Measurements from ENCODE around the gene HOXD8. TPM values are rescaled to one million over a fixed set of nuclear protein-coding genes. Genes with fewer than 3 reads are reported as not detected.
A peak's percentile ranks its signal among the peaks of the same experiment; 100 is the strongest.

Gene HOXD8
- total and polyA plus RNA-seq, 2 donors (not counting 1 experiment from before 2014, with no cell fraction given), result not detected

DNA sequence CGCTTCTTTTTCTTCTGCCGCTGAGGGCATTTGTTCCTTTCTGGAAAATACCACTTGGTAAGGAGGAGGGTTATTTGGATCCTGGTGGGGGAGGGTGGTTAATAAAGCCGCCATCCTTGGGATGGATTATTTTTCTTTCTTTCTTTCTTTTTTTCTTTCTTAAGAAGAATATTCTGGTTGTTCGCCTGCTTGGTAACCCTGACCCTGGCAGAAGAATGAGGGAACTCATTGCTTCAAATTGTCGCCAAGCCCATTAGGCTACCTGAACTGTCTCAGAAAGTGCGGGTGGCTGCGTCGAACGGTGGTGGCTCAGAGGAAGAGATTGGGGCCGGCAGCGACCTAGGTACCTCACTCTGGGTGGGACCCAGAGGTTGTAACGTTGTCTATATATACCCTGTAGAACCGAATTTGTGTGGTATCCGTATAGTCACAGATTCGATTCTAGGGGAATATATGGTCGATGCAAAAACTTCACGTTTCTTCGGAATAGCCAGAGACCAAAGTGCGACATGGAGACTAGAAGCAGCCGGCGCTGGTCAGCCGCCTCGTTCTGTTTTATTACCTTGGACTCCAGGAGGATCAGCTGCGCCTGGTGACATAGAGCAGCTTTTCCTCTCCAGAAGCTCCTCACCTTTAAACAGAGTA is 20.6 kb downstream of the HOXD8 start:
- Histone ChIP-seq H3K79me2 (ENCODE audit: control insufficient read depth, insufficient read depth, low read length) (no peaks in the 10 kb centered on the region), H3K27ac (ENCODE audit: insufficient read depth, low read length) (no peak overlapping the region), H3K9ac (ENCODE audit: insufficient read depth, low read length) (no peak overlapping the region), H3K4me2 (ENCODE audit: extremely low read depth, insufficient read depth, low read length) (no peak overlapping the region), H2AFZ (ENCODE audit: low read length) (no peak overlapping the region), H3K4me1 (ENCODE audit: control insufficient read depth, extremely low read depth, insufficient read depth, low read length) (no peaks in the 10 kb centered on the region), H3K4me3 (replicated peaks in 1 of 4; ENCODE audit: control extremely low read depth in 1 of 4, insufficient read depth in 1 of 4, low read depth in 3 of 4, low read length in 4 of 4) (no peak overlapping the region), H4K20me1 (ENCODE audit: control insufficient read depth, extremely low read depth, insufficient read depth, low read length) (no peaks in the 10 kb centered on the region), H3K9me3 (ENCODE audit: control insufficient read depth, insufficient read depth, low read depth, low read length) (no peaks in the 10 kb centered on the region), H3K36me3 (ENCODE audit: control insufficient read depth, insufficient read depth, low read length) (no peaks in the 10 kb centered on the region), H3K27me3 (ENCODE audit: control insufficient read depth, insufficient read depth, low read length) (peaks cover 70% of the 10 kb centered on the region)
- DNase-seq (ENCODE audit: low read depth in 2 of 2), result no peak
- TF ChIP-seq EZH2 (IDR thresholded peaks at IDR 0.05; ENCODE audit: low read length, missing control alignments), result no peak
- TF ChIP-seq, protein P1, sequence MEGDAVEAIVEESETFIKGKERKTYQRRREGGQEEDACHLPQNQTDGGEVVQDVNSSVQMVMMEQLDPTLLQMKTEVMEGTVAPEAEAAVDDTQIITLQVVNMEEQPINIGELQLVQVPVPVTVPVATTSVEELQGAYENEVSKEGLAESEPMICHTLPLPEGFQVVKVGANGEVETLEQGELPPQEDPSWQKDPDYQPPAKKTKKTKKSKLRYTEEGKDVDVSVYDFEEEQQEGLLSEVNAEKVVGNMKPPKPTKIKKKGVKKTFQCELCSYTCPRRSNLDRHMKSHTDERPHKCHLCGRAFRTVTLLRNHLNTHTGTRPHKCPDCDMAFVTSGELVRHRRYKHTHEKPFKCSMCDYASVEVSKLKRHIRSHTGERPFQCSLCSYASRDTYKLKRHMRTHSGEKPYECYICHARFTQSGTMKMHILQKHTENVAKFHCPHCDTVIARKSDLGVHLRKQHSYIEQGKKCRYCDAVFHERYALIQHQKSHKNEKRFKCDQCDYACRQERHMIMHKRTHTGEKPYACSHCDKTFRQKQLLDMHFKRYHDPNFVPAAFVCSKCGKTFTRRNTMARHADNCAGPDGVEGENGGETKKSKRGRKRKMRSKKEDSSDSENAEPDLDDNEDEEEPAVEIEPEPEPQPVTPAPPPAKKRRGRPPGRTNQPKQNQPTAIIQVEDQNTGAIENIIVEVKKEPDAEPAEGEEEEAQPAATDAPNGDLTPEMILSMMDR (conservative IDR thresholded peaks at IDR 0.05 in 1 of 2, IDR thresholded peaks at IDR 0.05 in 1 of 2; ENCODE audit: low read depth in 1 of 2, low read length in 2 of 2), result no peak

DNA sequence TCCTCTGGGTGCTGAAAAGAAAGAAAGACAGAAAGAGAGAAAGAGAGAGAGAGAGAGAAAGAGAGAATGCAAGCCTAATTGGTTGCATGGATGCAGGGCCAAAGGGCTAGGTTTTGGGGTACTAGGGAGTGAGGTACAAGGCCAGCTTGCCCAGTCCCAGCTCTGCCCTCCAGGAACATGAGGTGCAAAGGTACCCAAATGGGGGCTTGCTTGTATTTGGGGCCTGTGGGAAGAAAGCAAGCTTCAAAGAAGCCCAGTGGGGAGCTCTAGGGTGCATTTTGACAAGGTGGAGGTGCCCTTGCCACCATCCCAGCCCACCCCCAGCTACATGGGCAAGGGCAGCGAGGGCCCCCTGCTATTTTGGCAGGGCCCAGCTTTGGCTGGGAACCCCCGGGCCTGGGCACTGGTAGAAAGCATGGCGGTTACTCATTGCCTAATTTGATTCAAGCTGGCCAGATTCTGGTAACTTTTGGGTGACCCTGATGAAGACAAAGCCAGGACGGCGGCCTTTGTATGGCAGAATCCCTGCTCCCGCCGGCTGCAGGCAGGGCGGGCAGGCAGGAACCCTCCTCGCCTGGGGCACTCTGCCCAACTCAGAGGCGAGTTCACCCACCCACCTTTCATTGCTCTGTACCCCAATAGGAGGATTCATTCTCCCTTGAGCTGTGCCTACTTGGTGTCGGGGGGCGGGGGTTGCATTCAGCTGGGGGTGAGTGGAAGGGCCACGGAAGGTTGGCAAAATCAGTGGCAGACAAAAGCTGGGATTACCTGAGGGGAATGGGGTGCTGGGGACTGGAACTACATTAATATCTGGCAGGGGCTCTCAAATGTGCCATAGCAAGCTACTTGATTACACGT is 21.3 kb downstream of the HOXD8 start:
- DNase-seq (ENCODE audit: low read depth in 2 of 2), result no peak
- Histone ChIP-seq H3K27ac (ENCODE audit: insufficient read depth, low read length) (no peak overlapping the region), H3K9me3 (ENCODE audit: control insufficient read depth, insufficient read depth, low read depth, low read length) (no peaks in the 10 kb centered on the region), H4K20me1 (ENCODE audit: control insufficient read depth, extremely low read depth, insufficient read depth, low read length) (no peaks in the 10 kb centered on the region), H3K4me1 (ENCODE audit: control insufficient read depth, extremely low read depth, insufficient read depth, low read length) (no peaks in the 10 kb centered on the region), H3K27me3 (ENCODE audit: control insufficient read depth, insufficient read depth, low read length) (peaks cover 71% of the 10 kb centered on the region), H3K4me3 (replicated peaks in 1 of 4; ENCODE audit: control extremely low read depth in 1 of 4, insufficient read depth in 1 of 4, low read depth in 3 of 4, low read length in 4 of 4) (no peak overlapping the region), H3K79me2 (ENCODE audit: control insufficient read depth, insufficient read depth, low read length) (no peaks in the 10 kb centered on the region), H3K9ac (ENCODE audit: insufficient read depth, low read length) (no peak overlapping the region), H2AFZ (ENCODE audit: low read length) (no peak overlapping the region), H3K36me3 (ENCODE audit: control insufficient read depth, insufficient read depth, low read length) (no peaks in the 10 kb centered on the region), H3K4me2 (ENCODE audit: extremely low read depth, insufficient read depth, low read length) (no peak overlapping the region)
- TF ChIP-seq EZH2 (IDR thresholded peaks at IDR 0.05; ENCODE audit: low read length, missing control alignments), result peak; percentile 49
- TF ChIP-seq, protein P1 (conservative IDR thresholded peaks at IDR 0.05 in 1 of 2, IDR thresholded peaks at IDR 0.05 in 1 of 2; ENCODE audit: low read depth in 1 of 2, low read length in 2 of 2), result no peak

DNA sequence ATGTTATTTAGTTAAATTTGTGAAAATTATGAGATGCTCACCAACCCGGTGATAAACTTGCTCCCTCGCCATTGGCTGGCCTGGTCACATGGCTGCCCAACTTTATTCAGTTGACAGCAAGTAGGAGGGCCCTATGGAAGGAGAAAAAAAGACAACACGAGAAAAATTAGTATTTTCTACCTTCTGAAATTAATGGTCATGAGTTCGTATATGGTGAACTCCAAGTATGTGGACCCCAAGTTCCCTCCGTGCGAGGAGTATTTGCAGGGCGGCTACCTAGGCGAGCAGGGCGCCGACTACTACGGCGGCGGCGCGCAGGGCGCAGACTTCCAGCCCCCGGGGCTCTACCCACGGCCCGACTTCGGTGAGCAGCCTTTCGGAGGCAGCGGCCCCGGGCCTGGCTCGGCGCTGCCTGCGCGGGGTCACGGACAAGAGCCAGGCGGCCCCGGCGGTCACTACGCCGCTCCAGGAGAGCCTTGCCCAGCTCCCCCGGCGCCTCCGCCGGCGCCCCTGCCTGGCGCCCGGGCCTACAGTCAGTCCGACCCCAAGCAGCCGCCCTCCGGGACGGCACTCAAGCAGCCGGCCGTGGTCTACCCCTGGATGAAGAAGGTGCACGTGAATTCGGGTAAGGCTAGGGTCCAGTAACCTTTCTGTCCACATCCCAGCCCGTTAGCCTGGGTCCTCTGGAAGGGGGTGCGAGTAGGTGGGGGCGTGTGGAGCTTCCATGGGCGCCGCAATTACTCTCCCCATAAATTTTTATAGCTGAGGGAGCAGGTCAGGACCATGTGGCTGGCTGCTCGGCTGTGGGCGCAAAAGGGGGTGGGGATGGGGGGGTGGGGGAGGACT is 22.2 kb downstream of the HOXD8 start, which contains the start of gene HOXD4:
TSS of gene HOXD4 (plus strand) at position 109 of the 846 bp plus-strand sequence. CDS start at position 193, 84 bp downstream.
- Histone ChIP-seq H4K20me1 (ENCODE audit: control insufficient read depth, extremely low read depth, insufficient read depth, low read length) (no peaks in the 10 kb centered on the region), H3K4me2 (ENCODE audit: extremely low read depth, insufficient read depth, low read length) (no peak within 1 kb of the TSS), H3K79me2 (ENCODE audit: control insufficient read depth, insufficient read depth, low read length) (no peaks in the 10 kb centered on the region), H3K27ac (ENCODE audit: insufficient read depth, low read length) (no peak within 1 kb of the TSS), H3K4me1 (ENCODE audit: control insufficient read depth, extremely low read depth, insufficient read depth, low read length) (no peaks in the 10 kb centered on the region), H3K27me3 (ENCODE audit: control insufficient read depth, insufficient read depth, low read length) (peaks cover 75% of the 10 kb centered on the region), H3K36me3 (ENCODE audit: control insufficient read depth, insufficient read depth, low read length) (no peaks in the 10 kb centered on the region), H3K9me3 (ENCODE audit: control insufficient read depth, insufficient read depth, low read depth, low read length) (no peaks in the 10 kb centered on the region), H3K9ac (ENCODE audit: insufficient read depth, low read length) (no peak within 1 kb of the TSS), H3K4me3 (replicated peaks in 1 of 4; ENCODE audit: control extremely low read depth in 1 of 4, insufficient read depth in 1 of 4, low read depth in 3 of 4, low read length in 4 of 4) (no peak within 1 kb of the TSS), H2AFZ (ENCODE audit: low read length) (no peak within 1 kb of the TSS)
- peak in 1 of 2 donors; percentile 66 for DNase-seq (ENCODE audit: low read depth in 2 of 2)
- TF ChIP-seq EZH2 (IDR thresholded peaks at IDR 0.05; ENCODE audit: low read length, missing control alignments), result peak; percentile 89
- TF ChIP-seq, protein P1 (conservative IDR thresholded peaks at IDR 0.05 in 1 of 2, IDR thresholded peaks at IDR 0.05 in 1 of 2; ENCODE audit: low read depth in 1 of 2, low read length in 2 of 2), result no peak
